ENCODE measurements around the gene SDK2. TPM values are rescaled to one million over a fixed set of nuclear protein-coding genes. Genes with fewer than 3 reads are reported as not detected.

Gene SDK2
- total and polyA plus RNA-seq, 2 experiments from 2014 or later: 0.74 to 5.1 TPM

GRCh38 chr17:73621685-73622084 lies 22.6 kb downstream of the SDK2 start:
- peaks cover 10% of the 10 kb centered on the region; the same call in 1 of the 2 replicates for H3K4me1 ChIP-seq (ENCODE audit: insufficient read depth)
- DNase-seq (ENCODE audit: low spot score) (no peak), ATAC-seq (no peak)
- Mint-ChIP-seq H3K27me3 (ENCODE audit: insufficient read depth, low read depth, poor library complexity) (peaks cover 3% of the 10 kb centered on the region), H3K36me3 (ENCODE audit: low read depth) (peaks cover 14% of the 10 kb centered on the region), H3K4me3 (no peak overlapping the region), H3K27ac (no peak overlapping the region), H3K9me3 (peaks cover 16% of the 10 kb centered on the region), H3K4me1 (peaks cover 26% of the 10 kb centered on the region)
- no peaks in the 10 kb centered on the region for H3K27me3 ChIP-seq (ENCODE audit: insufficient read depth)
- H3K36me3 ChIP-seq (ENCODE audit: insufficient read depth): peaks cover 3% of the 10 kb centered on the region; the same call in 1 of the 2 replicates
- H3K27ac ChIP-seq (ENCODE audit: low read depth): no peak overlapping the region
- no peaks in the 10 kb centered on the region; the same call in 1 of the 2 replicates for H4K20me1 ChIP-seq (replicated peaks; ENCODE audit: insufficient read depth)
- H2AFZ ChIP-seq: no peak overlapping the region
- H3K79me2 ChIP-seq (replicated peaks; ENCODE audit: insufficient read depth): no peaks in the 10 kb centered on the region
- no peaks in the 10 kb centered on the region for H3K9me2 ChIP-seq (ENCODE audit: insufficient read depth)
- no peak overlapping the region for H3K4me2 ChIP-seq
- H3F3A ChIP-seq (replicated peaks; ENCODE audit: low read depth): no peaks in the 10 kb centered on the region
- no peak overlapping the region for H3K4me3 ChIP-seq
- no peak for TF ChIP-seq ZNF114 (CRISPR knock-in tag; IDR thresholded peaks at IDR 0.05)
- TF ChIP-seq ETS1 (IDR thresholded peaks at IDR 0.05): no peak
- TF ChIP-seq ZNF462 (CRISPR knock-in tag; IDR thresholded peaks at IDR 0.05): no peak
- no peak for TF ChIP-seq CREB1 (CRISPR knock-in tag; IDR thresholded peaks at IDR 0.05; ENCODE audit: low read depth)
- no peak for TF ChIP-seq NANOG (IDR thresholded peaks at IDR 0.05; ENCODE audit: borderline replicate concordance)
- TF ChIP-seq EZH2 (IDR thresholded peaks at IDR 0.05; ENCODE audit: low read depth, unreplicated experiment): no peak
- TF ChIP-seq JUNB (IDR thresholded peaks at IDR 0.05; ENCODE audit: unreplicated experiment): no peak
- no peak for TF ChIP-seq POLR2AphosphoS5 (IDR thresholded peaks at IDR 0.05; ENCODE audit: low read depth)
- no peak for TF ChIP-seq EZH2phosphoT487 (IDR thresholded peaks at IDR 0.05; ENCODE audit: unreplicated experiment)
- no peak for TF ChIP-seq REST (IDR thresholded peaks at IDR 0.05; ENCODE audit: unreplicated experiment)
- no peak for TF ChIP-seq ZNF331 (CRISPR knock-in tag; IDR thresholded peaks at IDR 0.05; ENCODE audit: low read depth)
- TF ChIP-seq CTCF (conservative IDR thresholded peaks at IDR 0.05; ENCODE audit: low read depth in 2 of 2): no peak
- TF ChIP-seq STAT1 (IDR thresholded peaks at IDR 0.05; ENCODE audit: unreplicated experiment): no peak
